Neuronal stem cell (in vitro differentiated cells): ENCODE measurements around the gene FPR1.
A peak's percentile ranks its signal among the peaks of the same experiment; 100 is the strongest.

Experiments used
- DNase-seq: peaks from one replicate; pipeline ENCODE4 v3.0.0-alpha.2; 2013; ENCODE audit warnings: low spot score
- H2AFZ ChIP-seq: one replicate; pipeline ENCODE4 v1.6.1; 2013; ENCODE audit warnings: mild to moderate bottlenecking, low read length, inconsistent platforms
- H2AK5ac ChIP-seq: 2 replicates; pipeline ENCODE4 v1.6.1; 2013; ENCODE audit warnings: low read depth, mild to moderate bottlenecking, inconsistent platforms, low read length, moderate library complexity, mixed read lengths
- H2BK120ac ChIP-seq: 2 replicates; pipeline ENCODE4 v1.6.1; 2013; ENCODE audit warnings: low read depth, mild to moderate bottlenecking, inconsistent platforms, low read length, moderate library complexity, mixed read lengths
- H2BK12ac ChIP-seq: one replicate; pipeline ENCODE4 v1.6.1; 2013; ENCODE audit warnings: low read length, inconsistent platforms
- H2BK15ac ChIP-seq: 2 replicates; pipeline ENCODE4 v1.6.1; 2013; ENCODE audit warnings: mild to moderate bottlenecking, low read length, inconsistent platforms, mixed read lengths
- H2BK5ac ChIP-seq: one replicate; pipeline ENCODE4 v1.6.1; 2013; ENCODE audit warnings: inconsistent platforms, mild to moderate bottlenecking, low read length, moderate library complexity
- H3K14ac ChIP-seq: one replicate; pipeline ENCODE4 v1.6.1; 2013; ENCODE audit warnings: low read length, inconsistent platforms
- H3K18ac ChIP-seq: 2 replicates; pipeline ENCODE4 v1.6.1; 2013; ENCODE audit warnings: low read length, inconsistent platforms
- H3K23ac ChIP-seq: 2 replicates; pipeline ENCODE4 v1.6.1; 2013; ENCODE audit warnings: low read depth, mild to moderate bottlenecking, mixed read lengths, low read length, inconsistent platforms; ENCODE audit not compliant: poor library complexity
- H3K27ac ChIP-seq: replicated peaks from 3 replicates; pipeline ENCODE4 v1.5.1; 2013; ENCODE audit warnings: low read length, inconsistent platforms
- H3K27me3 ChIP-seq, 3 experiments: 2 replicates each; pipeline ENCODE4 v1.6.1; 2013; ENCODE audit warnings: low read length in 3 of 3, mild to moderate bottlenecking in 2 of 3, inconsistent platforms in 1 of 3, low read depth in 1 of 3, mixed read lengths in 1 of 3, moderate library complexity in 1 of 3; ENCODE audit not compliant: control insufficient read depth in 3 of 3, insufficient read depth in 3 of 3
- H3K36me3 ChIP-seq, 2 donors: replicated peaks in 1 of 2; 2 replicates each; pipeline ENCODE4 v1.6.1; 2013; ENCODE audit warnings: low read length in 2 of 2; ENCODE audit not compliant: control insufficient read depth in 2 of 2, insufficient read depth in 2 of 2
- H3K4ac ChIP-seq: 2 replicates; pipeline ENCODE4 v1.6.1; 2013; ENCODE audit warnings: inconsistent platforms, mild to moderate bottlenecking, low read length, moderate library complexity
- H3K4me1 ChIP-seq, 2 donors: 1 replicate in 1 of 2; 2 replicates in 1 of 2; pipeline ENCODE4 v1.6.1; 2013; ENCODE audit warnings: low read length in 2 of 2, low read depth in 1 of 2; ENCODE audit not compliant: control insufficient read depth in 2 of 2, insufficient read depth in 1 of 2
- H3K4me2 ChIP-seq: one replicate; pipeline ENCODE4 v1.6.1; 2013; ENCODE audit warnings: mild to moderate bottlenecking, low read length, inconsistent platforms; ENCODE audit not compliant: insufficient read depth, poor library complexity, severe bottlenecking
- H3K4me3 ChIP-seq, 2 donors: 2 replicates each; pipeline ENCODE4 v1.5.1; 2013; ENCODE audit warnings: low read length in 2 of 2, mild to moderate bottlenecking in 2 of 2, inconsistent platforms in 1 of 2, moderate library complexity in 1 of 2
- H3K79me1 ChIP-seq: one replicate; pipeline ENCODE4 v1.6.1; 2013; ENCODE audit warnings: low read depth, mild to moderate bottlenecking, inconsistent platforms, low read length, moderate library complexity
- H3K9ac ChIP-seq: one replicate; pipeline ENCODE4 v1.6.1; 2013; ENCODE audit warnings: mild to moderate bottlenecking, low read depth, low read length, inconsistent platforms; ENCODE audit not compliant: poor library complexity
- H3K9me3 ChIP-seq, 2 donors: replicated peaks in 1 of 2; 2 replicates each; pipeline versions ENCODE3 to v1.6.1; 2013; ENCODE audit warnings: low read length in 2 of 2, mild to moderate bottlenecking in 2 of 2, inconsistent platforms in 1 of 2, low read depth in 1 of 2, mixed read lengths in 1 of 2, moderate library complexity in 1 of 2; ENCODE audit not compliant: control insufficient read depth in 2 of 2, insufficient read depth in 1 of 2
- H4K8ac ChIP-seq: one replicate; pipeline ENCODE4 v1.6.1; 2013; ENCODE audit warnings: low read depth, mild to moderate bottlenecking, inconsistent platforms, low read length, moderate library complexity
- H4K91ac ChIP-seq: one replicate; pipeline ENCODE4 v1.6.1; 2013; ENCODE audit warnings: low read length, low read depth, mild to moderate bottlenecking, inconsistent platforms; ENCODE audit not compliant: poor library complexity
- WGBS, 2 donors: extraction: QIAGEN DNeasy Blood & Tissue Kit; methylation state at CpG; one replicate each; pipeline ENCODE4 v1.1.7; 2013; ENCODE audit warnings: missing lambda C conversion rate in 2 of 2, mixed read lengths in 1 of 2; ENCODE audit not compliant: insufficient read length in 2 of 2, insufficient replicate concordance in 1 of 2; ENCODE audit errors: extremely low coverage in 2 of 2; 5-methylcytosine and 5-hydroxymethylcytosine counted together

FPR1 gene

GRCh38 chr19:51729781-51730180 lies 21.9 kb downstream of the FPR1 start:
- H2AFZ ChIP-seq = no peak overlapping the region

GRCh38 chr19:51727349-51727880 lies 24.3 kb downstream of the FPR1 start:
- Histone ChIP-seq H3K36me3 (no peaks in the 10 kb centered on the region), H2AFZ (no peak overlapping the region), H2BK15ac (no peak overlapping the region), H3K4me3 (no peak overlapping the region), H3K27me3 (peaks cover 0 to 46% (median 2%) of the 10 kb centered on the region in 3 experiments), H2BK12ac (no peak overlapping the region), H2AK5ac (no peak overlapping the region), H3K9me3 (peaks cover 0 to 2% of the 10 kb centered on the region in 2 donors), H3K9ac (no peak overlapping the region), H3K27ac (no peak overlapping the region), H4K91ac (no peak overlapping the region), H2BK5ac (no peak overlapping the region), H3K4me2 (no peak overlapping the region), H3K4ac (no peak overlapping the region), H4K8ac (no peak overlapping the region), H3K79me1 (no peaks in the 10 kb centered on the region), H3K4me1 (peaks cover 3 to 11% of the 10 kb centered on the region in 2 donors), H3K18ac (no peak overlapping the region), H3K23ac (no peak overlapping the region), H3K14ac (no peak overlapping the region), H2BK120ac (no peak overlapping the region)
- no peak for DNase-seq
- WGBS, 2 donors = no CpG with 5 or more reads among the region's 7 CpGs

More at GRCh38 chr19:51729781-51730180, 21.9 kb downstream of the FPR1 start:
- Histone ChIP-seq H3K14ac (no peak overlapping the region), H3K4me3 (no peak overlapping the region), H2AK5ac (no peak overlapping the region), H3K4ac (no peak overlapping the region), H4K91ac (no peak overlapping the region), H2BK12ac (no peak overlapping the region), H3K27me3 (peaks cover 0 to 35% (median 0%) of the 10 kb centered on the region in 3 experiments), H2BK15ac (no peak overlapping the region), H3K9ac (no peak overlapping the region), H3K36me3 (no peaks in the 10 kb centered on the region), H3K23ac (no peak overlapping the region), H2BK120ac (no peak overlapping the region), H3K9me3 (peaks cover 0 to 2% of the 10 kb centered on the region in 2 donors), H4K8ac (no peak overlapping the region), H3K18ac (no peak overlapping the region), H3K27ac (no peak overlapping the region), H3K79me1 (no peaks in the 10 kb centered on the region), H3K4me1 (peaks cover 0 to under 1% of the 10 kb centered on the region in 2 donors), H3K4me2 (no peak overlapping the region), H2BK5ac (no peak overlapping the region)
- DNase-seq = no peak
- no CpG with 5 or more reads among the region's 2 CpGs for WGBS, 2 donors

GRCh38 chr19:51726049-51726448 lies 25.6 kb downstream of the FPR1 start:
- Histone ChIP-seq H2BK15ac (no peak overlapping the region), H3K9ac (no peak overlapping the region), H3K36me3 (no peaks in the 10 kb centered on the region), H3K14ac (no peak overlapping the region), H4K91ac (no peak overlapping the region), H3K4me1 (peaks cover 3 to 11% of the 10 kb centered on the region in 2 donors), H2AK5ac (peak overlapping the region; percentile 70), H3K4me3 (no peak overlapping the region), H3K4me2 (no peak overlapping the region), H3K27me3 (peaks cover 0 to 56% (median 2%) of the 10 kb centered on the region in 3 experiments), H3K79me1 (no peaks in the 10 kb centered on the region), H2BK120ac (no peak overlapping the region), H2AFZ (peak overlapping the region; percentile 38), H3K23ac (peak overlapping the region; percentile 73), H2BK5ac (no peak overlapping the region), H2BK12ac (no peak overlapping the region), H3K18ac (peak overlapping the region; percentile 28), H3K9me3 (no peaks in the 10 kb centered on the region), H3K27ac (no peak overlapping the region), H4K8ac (no peak overlapping the region), H3K4ac (no peak overlapping the region)
- no peak for DNase-seq
- WGBS, 2 donors = no CpG with 5 or more reads among the region's 14 CpGs

- H2BK15ac ChIP-seq = no peak overlapping the region
- H3K9ac ChIP-seq = no peak overlapping the region
Observed at GRCh38 chr19:51724543-51724942, 27.1 kb downstream of the FPR1 start.

More at GRCh38 chr19:51724543-51724942, 27.1 kb downstream of the FPR1 start:
- Histone ChIP-seq H2BK5ac (no peak overlapping the region), H3K4ac (peak overlapping the region; percentile 97), H3K4me2 (no peak overlapping the region), H3K4me1 (peaks cover 3 to 11% of the 10 kb centered on the region in 2 donors), H3K79me1 (no peaks in the 10 kb centered on the region), H4K8ac (no peak overlapping the region), H3K23ac (no peak overlapping the region), H3K36me3 (no peaks in the 10 kb centered on the region), H3K14ac (peak overlapping the region; percentile 71), H3K18ac (peak overlapping the region; percentile 71), H3K27me3 (peaks cover 1 to 71% (median 8%) of the 10 kb centered on the region in 3 experiments), H2BK12ac (no peak overlapping the region), H2AK5ac (peak overlapping the region; percentile 28), H2AFZ (peak overlapping the region; percentile 44), H2BK120ac (no peak overlapping the region), H4K91ac (no peak overlapping the region), H3K27ac (no peak overlapping the region), H3K9me3 (no peaks in the 10 kb centered on the region), H3K4me3 (no peak overlapping the region)
- WGBS, 2 donors = no CpG with 5 or more reads among the region's 15 CpGs
- DNase-seq = no peak
